K562 (cell line): ENCODE results near the gene FRK.

Experiments used
- EP300 ChIP-seq: IDR thresholded peaks from 2 replicates; pipeline ENCODE4 v1.6.1; 2012; ENCODE audit warnings: low read length, improper control_type of control experiment
- ESRRA ChIP-seq: fragments of 450-650 bp; IDR thresholded peaks from 2 replicates; pipeline ENCODE4 v1.6.1; 2014; ENCODE audit warnings: low read depth, mild to moderate bottlenecking, moderate library complexity, borderline replicate concordance
- JUN ChIP-seq, 2 experiments: sonication (generic) in 1 of 2; formaldehyde crosslinking in 1 of 2; IDR thresholded peaks; 2 replicates each; pipeline versions ENCODE4 v1.6.1 to v1.8.0; 2012 to 2022; ENCODE audit warnings: borderline replicate concordance in 2 of 2, mild to moderate bottlenecking in 2 of 2, improper control_type of control experiment in 1 of 2, low read depth in 1 of 2, low read length in 1 of 2, missing genetic modification reagents in 1 of 2
- SIRT6 ChIP-seq: IDR thresholded peaks from one replicate; pipeline ENCODE4 v1.6.1; 2012; ENCODE audit warnings: low read depth, mild to moderate bottlenecking, control low read depth, inconsistent platforms, low read length, moderate library complexity
- ZZZ3 ChIP-seq: fragments of 450-650 bp; IDR thresholded peaks from 2 replicates; pipeline ENCODE4 v1.6.1; 2016; ENCODE audit warnings: antibody characterized with exemption, mild to moderate bottlenecking, moderate library complexity
- TF ChIP-seq, protein P1 (sequence below), 2 experiments: IDR thresholded peaks in 1 of 2; conservative IDR thresholded peaks in 1 of 2; 2 replicates each; pipeline ENCODE4 v1.6.1; 2016; ENCODE audit warnings: low read depth in 2 of 2, mild to moderate bottlenecking in 1 of 2, missing compliant biosample characterization in 1 of 2, missing genetic modification characterization in 1 of 2, moderate library complexity in 1 of 2
- TF ChIP-seq, protein P2 (sequence below), 2 experiments: fragments of 450-650 bp in 1 of 2; sonication (generic) in 1 of 2; formaldehyde crosslinking; conservative IDR thresholded peaks; 2 replicates each; pipeline versions ENCODE4 v1.4.0 to v1.8.1; 2020 to 2022; ENCODE audit warnings: mild to moderate bottlenecking in 1 of 2, missing genetic modification reagents in 1 of 2
- TF ChIP-seq, protein P3 (sequence below), 3 experiments: IDR thresholded peaks in 2 of 3; conservative IDR thresholded peaks in 1 of 3; 2 replicates each; pipeline ENCODE4 v1.5.1; 2011 to 2012; ENCODE audit warnings: low read length in 3 of 3, mild to moderate bottlenecking in 3 of 3, control low read depth in 2 of 3, improper control_type of control experiment in 1 of 3, inconsistent platforms in 1 of 3, low read depth in 1 of 3, mixed read lengths in 1 of 3, moderate library complexity in 1 of 3; ENCODE audit not compliant: insufficient read depth in 2 of 3

DNA sequence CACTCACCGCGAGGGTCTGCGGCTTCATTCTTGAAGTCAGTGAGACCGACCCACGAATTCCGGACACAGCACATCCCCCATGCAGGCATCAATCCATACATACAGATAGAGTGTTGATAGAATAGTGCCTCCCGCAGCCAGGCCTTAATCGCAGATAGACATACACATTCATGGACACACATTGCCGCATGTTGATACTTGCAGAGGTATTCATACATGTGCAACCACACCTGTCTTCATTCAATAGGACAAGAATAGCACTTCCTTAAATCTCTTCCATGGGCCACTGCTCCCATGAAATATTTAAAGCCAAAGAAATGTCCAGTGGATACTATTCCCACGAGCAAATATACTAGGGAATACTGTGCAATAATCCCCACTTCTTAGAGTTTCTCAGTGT, 170.5 kb downstream of the FRK start:
- TF ChIP-seq SIRT6: no peak
- TF ChIP-seq, protein P1, sequence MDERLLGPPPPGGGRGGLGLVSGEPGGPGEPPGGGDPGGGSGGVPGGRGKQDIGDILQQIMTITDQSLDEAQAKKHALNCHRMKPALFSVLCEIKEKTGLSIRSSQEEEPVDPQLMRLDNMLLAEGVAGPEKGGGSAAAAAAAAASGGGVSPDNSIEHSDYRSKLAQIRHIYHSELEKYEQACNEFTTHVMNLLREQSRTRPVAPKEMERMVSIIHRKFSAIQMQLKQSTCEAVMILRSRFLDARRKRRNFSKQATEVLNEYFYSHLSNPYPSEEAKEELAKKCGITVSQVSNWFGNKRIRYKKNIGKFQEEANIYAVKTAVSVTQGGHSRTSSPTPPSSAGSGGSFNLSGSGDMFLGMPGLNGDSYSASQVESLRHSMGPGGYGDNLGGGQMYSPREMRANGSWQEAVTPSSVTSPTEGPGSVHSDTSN (CRISPR knock-in tag; IDR thresholded peaks at IDR 0.05; ENCODE audit: low read depth): no peak
- TF ChIP-seq, protein P1 (tag; conservative IDR thresholded peaks at IDR 0.05; ENCODE audit: low read depth): no peak
- TF ChIP-seq ESRRA: no peak
- TF ChIP-seq EP300: no peak
- TF ChIP-seq, protein P2, sequence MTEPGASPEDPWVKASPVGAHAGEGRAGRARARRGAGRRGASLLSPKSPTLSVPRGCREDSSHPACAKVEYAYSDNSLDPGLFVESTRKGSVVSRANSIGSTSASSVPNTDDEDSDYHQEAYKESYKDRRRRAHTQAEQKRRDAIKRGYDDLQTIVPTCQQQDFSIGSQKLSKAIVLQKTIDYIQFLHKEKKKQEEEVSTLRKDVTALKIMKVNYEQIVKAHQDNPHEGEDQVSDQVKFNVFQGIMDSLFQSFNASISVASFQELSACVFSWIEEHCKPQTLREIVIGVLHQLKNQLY (CRISPR knock-in tag; conservative IDR thresholded peaks at IDR 0.05): no peak
- no peak for TF ChIP-seq ZZZ3
- TF ChIP-seq, protein P3, sequence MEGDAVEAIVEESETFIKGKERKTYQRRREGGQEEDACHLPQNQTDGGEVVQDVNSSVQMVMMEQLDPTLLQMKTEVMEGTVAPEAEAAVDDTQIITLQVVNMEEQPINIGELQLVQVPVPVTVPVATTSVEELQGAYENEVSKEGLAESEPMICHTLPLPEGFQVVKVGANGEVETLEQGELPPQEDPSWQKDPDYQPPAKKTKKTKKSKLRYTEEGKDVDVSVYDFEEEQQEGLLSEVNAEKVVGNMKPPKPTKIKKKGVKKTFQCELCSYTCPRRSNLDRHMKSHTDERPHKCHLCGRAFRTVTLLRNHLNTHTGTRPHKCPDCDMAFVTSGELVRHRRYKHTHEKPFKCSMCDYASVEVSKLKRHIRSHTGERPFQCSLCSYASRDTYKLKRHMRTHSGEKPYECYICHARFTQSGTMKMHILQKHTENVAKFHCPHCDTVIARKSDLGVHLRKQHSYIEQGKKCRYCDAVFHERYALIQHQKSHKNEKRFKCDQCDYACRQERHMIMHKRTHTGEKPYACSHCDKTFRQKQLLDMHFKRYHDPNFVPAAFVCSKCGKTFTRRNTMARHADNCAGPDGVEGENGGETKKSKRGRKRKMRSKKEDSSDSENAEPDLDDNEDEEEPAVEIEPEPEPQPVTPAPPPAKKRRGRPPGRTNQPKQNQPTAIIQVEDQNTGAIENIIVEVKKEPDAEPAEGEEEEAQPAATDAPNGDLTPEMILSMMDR (IDR thresholded peaks at IDR 0.05 in 2 of 3, conservative IDR thresholded peaks at IDR 0.05 in 1 of 3; ENCODE audit: insufficient read depth in 2 of 3, low read depth in 1 of 3, low read length in 3 of 3): no peak
- TF ChIP-seq JUN (IDR thresholded peaks at IDR 0.05; ENCODE audit: borderline replicate concordance, low read depth, low read length): no peak
- no peak for TF ChIP-seq JUN (CRISPR knock-in tag; IDR thresholded peaks at IDR 0.05; ENCODE audit: borderline replicate concordance)
